Measurements from ENCODE around the gene SH2D3C.

Gene SH2D3C

GRCh38 chr9:127812936-127813675, 34.6 kb upstream of the SH2D3C start:
- Histone ChIP-seq H3K27me3 (ENCODE audit: insufficient read depth, low read depth) (no peaks in the 10 kb centered on the region), H4K20me1 (ENCODE audit: insufficient read depth) (no peaks in the 10 kb centered on the region), H2AFZ (ENCODE audit: low read depth) (no peak overlapping the region), H3K27ac (no peak overlapping the region), H3K9ac (no peak overlapping the region), H3K4me3 (IDR thresholded peaks at IDR 0.05; ENCODE audit: insufficient read depth, low read depth, low read length) (no peak overlapping the region), H3K4me1 (ENCODE audit: low read depth, poor library complexity, severe bottlenecking) (no peaks in the 10 kb centered on the region), H3K79me2 (ENCODE audit: insufficient read depth, low read depth) (no peaks in the 10 kb centered on the region), H3K4me2 (no peak overlapping the region), H3K36me3 (ENCODE audit: insufficient read depth) (no peaks in the 10 kb centered on the region)
- TF ChIP-seq CTCF (conservative IDR thresholded peaks at IDR 0.05; ENCODE audit: low read depth, low read length) = no peak

- Histone ChIP-seq H3K36me3 (ENCODE audit: insufficient read depth) (no peaks in the 10 kb centered on the region), H2AFZ (ENCODE audit: low read depth) (no peak overlapping the region), H3K79me2 (ENCODE audit: insufficient read depth, low read depth) (no peaks in the 10 kb centered on the region), H3K4me1 (ENCODE audit: low read depth, poor library complexity, severe bottlenecking) (no peaks in the 10 kb centered on the region), H3K27me3 (ENCODE audit: insufficient read depth, low read depth) (no peaks in the 10 kb centered on the region), H3K4me3 (IDR thresholded peaks at IDR 0.05; ENCODE audit: insufficient read depth, low read depth, low read length) (no peak overlapping the region), H4K20me1 (ENCODE audit: insufficient read depth) (no peaks in the 10 kb centered on the region), H3K9ac (no peak overlapping the region), H3K27ac (no peak overlapping the region), H3K4me2 (no peak overlapping the region)
- no peak for TF ChIP-seq CTCF (conservative IDR thresholded peaks at IDR 0.05; ENCODE audit: low read depth, low read length)
Observed at GRCh38 chr9:127812011-127812410, 33.5 kb upstream of the SH2D3C start.

- no peak overlapping the region for H3K4me2 ChIP-seq
- no peak overlapping the region for H3K4me3 ChIP-seq (IDR thresholded peaks at IDR 0.05; ENCODE audit: insufficient read depth, low read depth, low read length)
- H3K9ac ChIP-seq = no peak overlapping the region
- H4K20me1 ChIP-seq (ENCODE audit: insufficient read depth) = no peaks in the 10 kb centered on the region
- 0 out of 2 replicates have a peak, but pooled peaks cover 6% of the 10 kb centered on the region for H3K79me2 ChIP-seq (ENCODE audit: insufficient read depth, low read depth)
- H3K27me3 ChIP-seq (ENCODE audit: insufficient read depth, low read depth) = no peaks in the 10 kb centered on the region
- no peak for TF ChIP-seq CTCF (conservative IDR thresholded peaks at IDR 0.05; ENCODE audit: low read depth, low read length)
- no peak overlapping the region for H2AFZ ChIP-seq (ENCODE audit: low read depth)
- H3K27ac ChIP-seq = no peak overlapping the region
- H3K4me1 ChIP-seq (ENCODE audit: low read depth, poor library complexity, severe bottlenecking) = no peaks in the 10 kb centered on the region
- no peaks in the 10 kb centered on the region for H3K36me3 ChIP-seq (ENCODE audit: insufficient read depth)
Observed at GRCh38 chr9:127810378-127811187, 32.1 kb upstream of the SH2D3C start.

GRCh38 chr9:127809540-127810377, 31.3 kb upstream of the SH2D3C start:
- Histone ChIP-seq H3K4me1 (ENCODE audit: low read depth, poor library complexity, severe bottlenecking) (peaks cover 6% of the 10 kb centered on the region), H3K9ac (no peak overlapping the region), H3K36me3 (ENCODE audit: insufficient read depth) (no peaks in the 10 kb centered on the region), H3K4me3 (IDR thresholded peaks at IDR 0.05; ENCODE audit: insufficient read depth, low read depth, low read length) (no peak overlapping the region), H3K27me3 (ENCODE audit: insufficient read depth, low read depth) (no peaks in the 10 kb centered on the region), H3K27ac (no peak overlapping the region), H3K79me2 (ENCODE audit: insufficient read depth, low read depth) (peaks cover 11% of the 10 kb centered on the region; the same call in 1 of the 2 replicates), H4K20me1 (ENCODE audit: insufficient read depth) (no peaks in the 10 kb centered on the region), H3K4me2 (no peak overlapping the region), H2AFZ (ENCODE audit: low read depth) (no peak overlapping the region)
- TF ChIP-seq CTCF (conservative IDR thresholded peaks at IDR 0.05; ENCODE audit: low read depth, low read length) = no peak
